ENCODE data around the gene RELN. TPM values are rescaled to one million over a fixed set of nuclear protein-coding genes. Genes with fewer than 3 reads are reported as not detected.
"Not testable (repeated sequence)": the region's sequence is repeated elsewhere in the genome, so short reads cannot be mapped to it uniquely, and the experiment has no call there.

RELN gene
- total RNA-seq, 1 experiment from 2014 or later = 8.0 TPM

- no peak for TF ChIP-seq EZH2 (IDR thresholded peaks at IDR 0.05; ENCODE audit: low read length, unreplicated experiment)
- TF ChIP-seq CTCF (conservative IDR thresholded peaks at IDR 0.05; ENCODE audit: low read depth, low read length) = peak; percentile 20; the same call in 1 of the 2 replicates
- ChIA-PET CTCF (no interaction called here), POLR2A (ENCODE audit: unreplicated experiment) (no interaction called here)
- Histone ChIP-seq H3K79me2 (ENCODE audit: low read length) (no peaks in the 10 kb centered on the region), H3K4me3 (ENCODE audit: low read length) (no peak overlapping the region), H3K9me3 (ENCODE audit: low read length) (no peaks in the 10 kb centered on the region), H3K4me1 (ENCODE audit: insufficient read depth, low read length) (no peaks in the 10 kb centered on the region), H3F3A (ENCODE audit: low read length, unreplicated experiment) (no peaks in the 10 kb centered on the region), H3K4me2 (ENCODE audit: low read length) (no peak overlapping the region), H3K9ac (ENCODE audit: low read length) (no peak overlapping the region), H2AFZ (ENCODE audit: low read length) (no peak overlapping the region), H4K20me1 (ENCODE audit: low read length) (no peaks in the 10 kb centered on the region), H3K27me3 (ENCODE audit: low read length) (peaks cover 1% of the 10 kb centered on the region; the same call in 1 of the 2 replicates), H3K27ac (ENCODE audit: low read length) (no peak overlapping the region), H3K36me3 (ENCODE audit: low read depth, low read length) (no peaks in the 10 kb centered on the region), H3K9me2 (replicated peaks; ENCODE audit: low read length) (no peaks in the 10 kb centered on the region)
- DNase-seq (no peak), ATAC-seq (no peak)
- no TSS peak for BruUV-seq (replicated peaks)
- intact Hi-C loops (cut with micrococcal nuclease) = no loop called here
Measured at GRCh38 chr7:103914147-103914899, 75.1 kb downstream of the RELN start.

DNA sequence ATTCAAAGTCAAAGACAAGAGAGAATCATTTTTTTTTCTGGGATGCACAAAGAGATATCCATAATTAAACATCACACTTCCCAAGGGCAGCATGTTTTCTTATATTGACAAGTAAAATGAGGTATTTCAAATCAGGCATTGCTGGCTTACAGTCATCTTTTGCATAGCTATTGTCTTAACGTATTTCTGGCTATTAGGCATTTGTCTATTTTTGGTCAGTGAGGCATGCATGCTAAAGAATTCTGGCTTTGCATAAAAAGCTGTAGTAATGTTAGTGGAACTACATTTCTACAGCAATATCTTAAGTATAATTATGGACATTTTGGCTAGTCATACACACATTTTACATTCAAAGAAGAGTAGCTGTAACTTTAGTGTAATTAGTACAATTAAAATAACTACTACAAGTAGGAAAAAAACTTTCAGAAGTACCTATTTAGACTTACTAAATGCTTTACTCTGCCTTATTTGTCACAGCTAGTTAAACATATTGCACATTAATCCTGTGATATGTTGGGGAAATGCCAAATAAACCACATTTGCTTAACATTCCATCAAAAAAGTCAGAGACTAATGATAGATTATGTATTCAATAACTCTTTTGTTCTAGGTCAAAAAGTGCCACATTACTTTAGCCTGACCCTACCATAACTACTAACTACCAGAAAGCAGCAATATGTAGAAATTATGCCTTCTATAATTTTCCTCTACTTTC, 76.4 kb downstream of the RELN start:
- ChIA-PET POLR2A (ENCODE audit: unreplicated experiment) (no interaction called here), CTCF (no interaction called here)
- no peaks in the 10 kb centered on the region for H3K79me2 ChIP-seq (ENCODE audit: low read length)
- intact Hi-C loops (cut with micrococcal nuclease) = no loop called here
- no peaks in the 10 kb centered on the region for H3K4me1 ChIP-seq (ENCODE audit: insufficient read depth, low read length)
- H3K27me3 ChIP-seq (ENCODE audit: low read length) = no peaks in the 10 kb centered on the region; the same call in 1 of the 2 replicates
- H3K9me3 ChIP-seq (ENCODE audit: low read length) = no peaks in the 10 kb centered on the region
- DNase-seq = no peak
- no peak overlapping the region for H3K27ac ChIP-seq (ENCODE audit: low read length)
- H3K9me2 ChIP-seq (replicated peaks; ENCODE audit: low read length) = no peaks in the 10 kb centered on the region
- H3K4me2 ChIP-seq (ENCODE audit: low read length) = no peak overlapping the region
- H3K9ac ChIP-seq (ENCODE audit: low read length) = no peak overlapping the region
- no peak overlapping the region for H3K4me3 ChIP-seq (ENCODE audit: low read length)
- no peak overlapping the region for H2AFZ ChIP-seq (ENCODE audit: low read length)
- H3K36me3 ChIP-seq (ENCODE audit: low read depth, low read length) = no peaks in the 10 kb centered on the region
- no peaks in the 10 kb centered on the region for H3F3A ChIP-seq (ENCODE audit: low read length, unreplicated experiment)
- no peak for TF ChIP-seq EZH2 (IDR thresholded peaks at IDR 0.05; ENCODE audit: low read length, unreplicated experiment)
- no peak for TF ChIP-seq CTCF (conservative IDR thresholded peaks at IDR 0.05; ENCODE audit: low read depth, low read length)
- no peak for TF ChIP-seq EZH2phosphoT487 (IDR thresholded peaks at IDR 0.05; ENCODE audit: borderline replicate concordance, low read length)
- no peak for ATAC-seq
- no TSS peak for BruUV-seq (replicated peaks)
- H4K20me1 ChIP-seq (ENCODE audit: low read length) = no peaks in the 10 kb centered on the region

DNA sequence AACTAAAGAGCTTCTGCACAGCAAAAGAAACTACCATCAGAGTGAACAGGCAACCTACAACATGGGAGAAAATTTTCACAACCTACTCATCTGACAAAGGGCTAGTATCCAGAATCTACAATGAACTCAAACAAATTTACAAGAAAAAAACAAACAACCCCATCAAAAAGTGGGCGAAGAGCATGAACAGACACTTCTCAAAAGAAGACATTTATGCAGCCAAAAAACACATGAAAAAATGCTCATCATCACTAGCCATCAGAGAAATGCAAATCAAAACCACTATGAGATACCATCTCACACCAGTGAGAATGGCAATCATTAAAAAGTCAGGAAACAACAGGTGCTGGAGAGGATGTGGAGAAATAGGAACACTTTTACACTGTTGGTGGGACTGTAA, 78.4 kb downstream of the RELN start:
- H2AFZ ChIP-seq (ENCODE audit: low read length); BruUV-seq (replicated peaks); H3K4me2 ChIP-seq (ENCODE audit: low read length); H3K36me3 ChIP-seq (ENCODE audit: low read depth, low read length); intact Hi-C loops (cut with micrococcal nuclease); H3K4me3 ChIP-seq (ENCODE audit: low read length); H3F3A ChIP-seq (ENCODE audit: low read length, unreplicated experiment); ATAC-seq; DNase-seq; H3K79me2 ChIP-seq (ENCODE audit: low read length); H4K20me1 ChIP-seq (ENCODE audit: low read length); POLR2A ChIA-PET (ENCODE audit: unreplicated experiment); H3K9me3 ChIP-seq (ENCODE audit: low read length); H3K4me1 ChIP-seq (ENCODE audit: insufficient read depth, low read length); H3K9ac ChIP-seq (ENCODE audit: low read length); H3K9me2 ChIP-seq (replicated peaks; ENCODE audit: low read length); H3K27ac ChIP-seq (ENCODE audit: low read length); CTCF ChIA-PET; H3K27me3 ChIP-seq (ENCODE audit: low read length): not testable (repeated sequence)
